ENCODE measurements around the gene KLRB1.
"Not testable (repeated sequence)": the region's sequence is repeated elsewhere in the genome, so short reads cannot be mapped to it uniquely, and the experiment has no call there.

KLRB1 gene

GRCh38 chr12:9545489-9545888 lies 62.2 kb downstream of the KLRB1 start:
- DNase-seq (ENCODE audit: insufficient read length, low spot score) = not testable (repeated sequence)
- peak; percentile 93 for FAIRE-seq
